Heart left ventricle (tissue), 16 donors: ENCODE data around the gene MTMR2. TPM values are rescaled to one million over a fixed set of nuclear protein-coding genes. Genes with fewer than 3 reads are reported as not detected.

ENCODE experiments used
- ATAC-seq, 4 donors: fragments of 200-7000 bp; cut with Tn5 transposase; one replicate each; pipeline ENCODE4 v1.9.1; 2020 to 2022; ENCODE audit warnings: moderate library complexity in 4 of 4, mild to moderate bottlenecking in 3 of 4, moderate number of reproducible peaks in 1 of 4
- DNase-seq, 5 donors: peaks; one replicate each; pipeline ENCODE4 v3.0.0-alpha.2; 2020
- H3K27ac ChIP-seq, 12 donors: fragments of 200-600 bp; sonication (generic) in 4 of 12; one replicate each; pipeline versions ENCODE4 v1.5.0 to v1.8.0; 2016 to 2022; ENCODE audit warnings: mild to moderate bottlenecking in 2 of 12
- H3K27me3 ChIP-seq, 9 donors: fragments of 200-600 bp; sonication (generic) in 2 of 9; one replicate each; pipeline versions ENCODE4 v1.5.1 to v1.8.0; 2016 to 2022; ENCODE audit warnings: mild to moderate bottlenecking in 3 of 9
- H3K36me3 ChIP-seq, 9 donors: fragments of 200-600 bp; sonication (generic) in 2 of 9; one replicate each; pipeline versions ENCODE4 v1.5.0 to v1.8.0; 2018 to 2022; ENCODE audit warnings: mild to moderate bottlenecking in 2 of 9
- H3K4me1 ChIP-seq, 12 donors: fragments of 200-600 bp; sonication (generic) in 4 of 12; one replicate each; pipeline versions ENCODE4 v1.5.0 to v1.8.0; 2016 to 2022; ENCODE audit warnings: mild to moderate bottlenecking in 3 of 12
- H3K4me3 ChIP-seq, 12 donors: fragments of 200-600 bp; sonication (generic) in 4 of 12; one replicate each; pipeline versions ENCODE4 v1.5.0 to v1.8.0; 2017 to 2022; ENCODE audit warnings: mild to moderate bottlenecking in 9 of 12, moderate library complexity in 4 of 12
- H3K9me3 ChIP-seq, 12 donors: fragments of 200-600 bp; sonication (generic) in 4 of 12; one replicate each; pipeline versions ENCODE4 v1.5.0 to v1.8.0; 2016 to 2022; ENCODE audit warnings: mild to moderate bottlenecking in 1 of 12
- CTCF ChIP-seq, 12 donors: fragments of 200-600 bp; sonication (generic) in 4 of 12; IDR thresholded peaks; one replicate each; pipeline versions ENCODE4 v1.5.0 to v1.8.0; 2018 to 2022; ENCODE audit warnings: antibody characterized with exemption in 12 of 12, mild to moderate bottlenecking in 5 of 12
- POLR2A ChIP-seq, 2 donors: fragments of 450-650 bp; IDR thresholded peaks; one replicate each; pipeline ENCODE4 v1.6.1; 2017; ENCODE audit warnings: antibody characterized with exemption in 2 of 2, mild to moderate bottlenecking in 2 of 2, moderate library complexity in 2 of 2
- WGBS, 4 donors: extraction: QIAGEN DNeasy Blood & Tissue Kit in 2 of 4; methylation state at CpG; one replicate each; pipeline versions ENCODE4 v1.1.5 to v1.1.7; 2013 to 2018; 5-methylcytosine and 5-hydroxymethylcytosine counted together
- intact Hi-C, 10 donors: fragments of 100-400 bp; cut with DNase I; formaldehyde crosslinking; loops; one replicate each; pipeline versions ENCODE4 v1.11.1 to v1.14.2; 2022
- polyA plus RNA-seq, 2 donors: library from polyadenylated mRNA; stranded (reverse); fragments of 200-250 nt; gene quantifications; one replicate each; pipeline ENCODE4 v1.2.3, GENCODE V29; 2013
- total RNA-seq, 9 donors: library from RNA; depleted of rRNA in 2 of 9; stranded (reverse); fragments of >200 nt in 2 of 9; fragmentation: NEBNext Ultra II Directional in 3 of 9; extraction: Animal tissue kit (Norgen Biotek cat#: 25700) in 3 of 9; gene quantifications; one replicate each; pipeline versions ENCODE4 v1.1.0 to v1.2.4, GENCODE V29; 2016 to 2023
- donor health status: ischemic (EF 13 %, LVEDD 7.1; RV severe dilation, severe dysfunction).
- donor health status: healthy with polysubstance abuse.
- donor health status: DM: no; HTN: yes; CAD: no.
- donor health status: DM: no; HTN: no; CAD: no.
- donor health status: ischemic (EF 25% LVEDD 6.9; RV normal size, moderate dysfunction).
- donor health status: ischemic (EF 25% LVEDD 5.7; RV mildly dilated, moderate dysfunction).
- donor health status: healthy.
- donor health status: DM: yes; HTN: yes; CAD: no.
- donor health status: ischemic (EF 35%, LVEDD 5.7; RV mildly dilated, moderate dysfunction).
- donor health status: nonischemic (EF 11% LVEDD 7.7; RV severe dilation, severe dysfunction).
- donor health status: DM: yes; HTN: yes; CAD: no.
- donor health status: PGD.
- donor health status: ischemic (EF 29% LVEDD 5.4; RV normal size, mild dysfunction).
- donor health status: nonischemic (EF 23%, LVEDD 6.1; RV moderate dilation, normal function).

The MTMR2 gene
- total and polyA plus RNA-seq, 11 donors: 7.1 to 23.9 (median 18.6) TPM

- Histone ChIP-seq H3K27me3 (no peaks in the 10 kb centered on the region), H3K36me3 (no peaks in the 10 kb centered on the region), H3K27ac (no peak overlapping the region), H3K4me1 (peaks cover 0 to 57% (median 47%) of the 10 kb centered on the region in 12 donors), H3K9me3 (no peaks in the 10 kb centered on the region), H3K4me3 (no peak overlapping the region)
- WGBS, 4 donors: 88 to 96% (median 92%) methylated on average over 3 of the region's 3 CpGs
- TF ChIP-seq CTCF (IDR thresholded peaks at IDR 0.05): no peak
- TF ChIP-seq POLR2A (IDR thresholded peaks at IDR 0.05): no peak
- intact Hi-C loops: loop anchor here in 4 of 10 donors (5.0 to 10.0 kb wide), 4 partner anchors 73 to 422 kb away; partner anchors contain the start of gene MAML2 (in 1 of the 4)
- DNase-seq (no peak), ATAC-seq (no peak)
These were observed 3.3 kb downstream of the MTMR2 start for GRCh38 chr11:95920460-95921105.

GRCh38 chr11:95919514-95919913 lies 4.4 kb downstream of the MTMR2 start:
- TF ChIP-seq CTCF (IDR thresholded peaks at IDR 0.05) (no peak), POLR2A (IDR thresholded peaks at IDR 0.05) (no peak)
- Histone ChIP-seq H3K36me3 (no peaks in the 10 kb centered on the region), H3K4me3 (no peak overlapping the region), H3K27ac (no peak overlapping the region), H3K4me1 (peaks cover 0 to 58% (median 50%) of the 10 kb centered on the region in 12 donors), H3K9me3 (no peaks in the 10 kb centered on the region), H3K27me3 (no peaks in the 10 kb centered on the region)
- no peak for DNase-seq
- intact Hi-C loops: no loop called here
- ATAC-seq: no peak
- WGBS, 4 donors: 88 to 90% (median 89%) methylated on average over 3 of the region's 3 CpGs

GRCh38 chr11:95918720-95919119 lies 5.2 kb downstream of the MTMR2 start:
- Histone ChIP-seq H3K4me3 (no peak overlapping the region), H3K27ac (no peak overlapping the region), H3K36me3 (no peaks in the 10 kb centered on the region), H3K9me3 (no peaks in the 10 kb centered on the region), H3K4me1 (peaks cover 0 to 65% (median 56%) of the 10 kb centered on the region in 12 donors), H3K27me3 (no peaks in the 10 kb centered on the region)
- intact Hi-C loops: no loop called here
- WGBS, 4 donors: 87 to 95% (median 91%) methylated on average over 3 of the region's 3 CpGs
- DNase-seq (no peak), ATAC-seq (no peak)
- TF ChIP-seq CTCF (IDR thresholded peaks at IDR 0.05) (no peak), POLR2A (IDR thresholded peaks at IDR 0.05) (no peak)

- ATAC-seq (no peak), DNase-seq (no peak)
- no peak for TF ChIP-seq CTCF (IDR thresholded peaks at IDR 0.05)
- TF ChIP-seq POLR2A (IDR thresholded peaks at IDR 0.05): no peak
- Histone ChIP-seq H3K4me3 (no peak overlapping the region), H3K4me1 (peaks cover 0 to 70% (median 59%) of the 10 kb centered on the region in 12 donors), H3K27ac (peak overlapping the region in 11 of 12 donors; percentile 29 to 70 (median 52)), H3K36me3 (no peaks in the 10 kb centered on the region), H3K9me3 (no peaks in the 10 kb centered on the region), H3K27me3 (no peaks in the 10 kb centered on the region)
- 67 to 76% (median 71%) methylated on average over 2 of the region's 2 CpGs for WGBS, 4 donors
- intact Hi-C loops: no loop called here
These were observed 5.9 kb downstream of the MTMR2 start for GRCh38 chr11:95918056-95918455.
